Stimulated activated CD4-positive, alpha-beta T cell treated with anti-CD3 and anti-CD28 coated beads, Interleukin-4, amount 100 ng/mL, for 48 hours (primary cell): ENCODE measurements around the gene TBC1D1.

Experiments
- DNase-seq, 2 donors: peaks; one replicate each; pipeline ENCODE4 v3.0.0-alpha.2; 2020; ENCODE audit warnings: low read depth in 2 of 2

Gene TBC1D1

GRCh38 chr4:37990731-37991245 is 99.9 kb downstream of the TBC1D1 start:
- DNase-seq = no peak

- DNase-seq = no peak
These were observed 100.9 kb downstream of the TBC1D1 start for GRCh38 chr4:37991623-37992410.

- no peak for DNase-seq
These were observed 102.9 kb downstream of the TBC1D1 start for GRCh38 chr4:37993806-37994205.

- DNase-seq = no peak
These were observed 103.7 kb downstream of the TBC1D1 start for GRCh38 chr4:37994569-37994968.

- DNase-seq = no peak
These were observed 104.5 kb downstream of the TBC1D1 start for GRCh38 chr4:37995299-37995821.

- DNase-seq = no peak
These were observed 105.3 kb downstream of the TBC1D1 start for GRCh38 chr4:37995981-37996775.

GRCh38 chr4:37998226-37998625 is 107.3 kb downstream of the TBC1D1 start:
- DNase-seq = no peak

- DNase-seq = no peak
These were observed 108.3 kb downstream of the TBC1D1 start for GRCh38 chr4:37999000-37999716.

GRCh38 chr4:37999965-38000364 is 109.1 kb downstream of the TBC1D1 start:
- DNase-seq = no peak

GRCh38 chr4:38001927-38002326 is 111.0 kb downstream of the TBC1D1 start:
- DNase-seq = no peak

GRCh38 chr4:38002451-38003071 is 111.7 kb downstream of the TBC1D1 start:
- DNase-seq = no peak

- DNase-seq = no peak
These were observed 112.2 kb downstream of the TBC1D1 start for GRCh38 chr4:38003102-38003501.

GRCh38 chr4:38003628-38004027 is 112.7 kb downstream of the TBC1D1 start:
- DNase-seq = no peak

- no peak for DNase-seq
These were observed 113.2 kb downstream of the TBC1D1 start for GRCh38 chr4:38004062-38004461.

GRCh38 chr4:38004887-38005286 is 114.0 kb downstream of the TBC1D1 start:
- DNase-seq = no peak

- no peak for DNase-seq
These were observed 114.8 kb downstream of the TBC1D1 start for GRCh38 chr4:38005637-38006036.

- DNase-seq = no peak
These were observed 116.8 kb downstream of the TBC1D1 start for GRCh38 chr4:38007645-38008044.

GRCh38 chr4:38008571-38009021 is 117.7 kb downstream of the TBC1D1 start:
- DNase-seq = no peak

- no peak for DNase-seq
These were observed 118.5 kb downstream of the TBC1D1 start for GRCh38 chr4:38009421-38009820.

GRCh38 chr4:38009949-38010348 is 119.1 kb downstream of the TBC1D1 start:
- no peak for DNase-seq

- no peak for DNase-seq
These were observed 120.8 kb downstream of the TBC1D1 start for GRCh38 chr4:38011511-38012162.
